HepG2 (cell line): ENCODE results near the gene TM9SF4. TPM values are rescaled to one million over a fixed set of nuclear protein-coding genes. Genes with fewer than 3 reads are reported as not detected.

Experiments
- ATAC-seq: fragments of 200-7000 bp; cut with Tn5 transposase; 3 replicates; pipeline ENCODE4 v1.9.1; 2020; ENCODE audit warnings: mild to moderate bottlenecking, moderate library complexity
- BruUV-seq: library from RNA; stranded (reverse); fragments of 400-500 nt; replicated peaks from 2 replicates; lab custom pipeline; 2021; lab: Mats Ljungman, UMichigan
- CTCF ChIA-PET: fragments of 300-600 bp; formaldehyde crosslinking; extraction: SDS; loops from one replicate; lab custom pipeline; 2021; ENCODE audit warnings: low total read pairs, inconsistent platforms, low intra/inter-chr PET ratio; lab: Yijun Ruan, JAX
- POLR2A ChIA-PET: fragments of 350-600 bp; sonication (Branson Sonifier 250); formaldehyde crosslinking; loops from one replicate; lab custom pipeline; 2020; ENCODE audit warnings: antibody characterized with exemption, inconsistent platforms; lab: Yijun Ruan, JAX
- DNase-seq: peaks from one replicate; pipeline ENCODE4 v3.0.0-alpha.2; 2015; ENCODE audit warnings: low spot score
- FAIRE-seq: peaks from 3 replicates; lab custom pipeline; 2011; peaks lifted over from hg19 to GRCh38; lab: Jason Lieb, UNC
- H2AFZ ChIP-seq: one replicate; pipeline ENCODE4 v1.6.1; 2011; ENCODE audit warnings: low read length, inconsistent platforms
- H3K27ac ChIP-seq: fragments of 300-600 bp; 3 replicates; pipeline ENCODE4 v1.8.0; 2011; ENCODE audit warnings: mixed run types, mild to moderate bottlenecking, mixed read lengths, low read length, inconsistent platforms; ENCODE audit not compliant: insufficient read depth; ENCODE audit errors: extremely low read length
- H3K27me3 ChIP-seq, 2 experiments: fragments of 200-600 bp in 1 of 2; 2 replicates in 1 of 2; 3 replicates in 1 of 2; pipeline versions ENCODE4 v1.6.0 to v1.8.0; 2011; ENCODE audit warnings: low read length in 2 of 2, mild to moderate bottlenecking in 2 of 2, moderate library complexity in 2 of 2, inconsistent platforms in 1 of 2; ENCODE audit not compliant: insufficient read depth in 2 of 2, control insufficient read depth in 1 of 2
- H3K36me3 ChIP-seq, 2 experiments: fragments of 200-600 bp in 1 of 2; replicated peaks in 1 of 2; 2 replicates in 1 of 2; 3 replicates in 1 of 2; pipeline versions ENCODE4 v1.5.1 to v1.8.0; 2011; ENCODE audit warnings: low read length in 2 of 2, inconsistent platforms in 1 of 2; ENCODE audit not compliant: insufficient read depth in 2 of 2, control insufficient read depth in 1 of 2
- H3K4me1 ChIP-seq: 2 replicates; pipeline ENCODE4 v1.5.1; 2012; ENCODE audit warnings: low read length, inconsistent platforms; ENCODE audit not compliant: insufficient read depth
- H3K4me2 ChIP-seq: 2 replicates; pipeline ENCODE4 v1.6.0; 2011; ENCODE audit warnings: low read depth, low read length, inconsistent platforms
- H3K4me3 ChIP-seq, 3 experiments: fragments of 200-600 bp in 1 of 3; sonication (generic), shearing (Covaris generic) in 1 of 3; replicated peaks in 1 of 3; 2 replicates each; pipeline ENCODE4 v1.5.1; 2011 to 2016; ENCODE audit warnings: low read length in 3 of 3, inconsistent platforms in 2 of 3, low read depth in 2 of 3, mild to moderate bottlenecking in 2 of 3, control low read depth in 1 of 3, mixed read lengths in 1 of 3; ENCODE audit not compliant: insufficient read depth in 1 of 3
- H3K79me2 ChIP-seq: one replicate; pipeline ENCODE4 v1.6.1; 2011; ENCODE audit warnings: low read length, inconsistent platforms; ENCODE audit not compliant: insufficient read depth
- H3K9ac ChIP-seq: 2 replicates; pipeline ENCODE4 v1.6.0; 2011; ENCODE audit warnings: mild to moderate bottlenecking, low read depth, low read length, inconsistent platforms; ENCODE audit not compliant: insufficient read depth
- H3K9me3 ChIP-seq: 2 replicates; pipeline ENCODE4 v1.5.1; 2012; ENCODE audit warnings: mild to moderate bottlenecking, low read length
- H4K20me1 ChIP-seq: 2 replicates; pipeline ENCODE4 v1.6.0; 2011; ENCODE audit warnings: inconsistent platforms, mild to moderate bottlenecking, low read length, moderate library complexity; ENCODE audit not compliant: insufficient read depth
- AKAP8 ChIP-seq: sonication (generic); formaldehyde crosslinking; IDR thresholded peaks from 2 replicates; pipeline ENCODE4 v1.5.1; 2020; ENCODE audit warnings: mild to moderate bottlenecking, missing genetic modification reagents
- ATF7 ChIP-seq, 2 experiments: fragments of 450-650 bp in 1 of 2; sonication (generic) in 1 of 2; formaldehyde crosslinking in 1 of 2; IDR thresholded peaks; 2 replicates each; pipeline versions ENCODE4 v1.4.0 to v1.6.1; 2016 to 2020; ENCODE audit warnings: antibody characterized with exemption in 1 of 2, mild to moderate bottlenecking in 1 of 2, missing genetic modification reagents in 1 of 2
- BHLHE40 ChIP-seq: IDR thresholded peaks from 2 replicates; pipeline ENCODE4 v1.6.1; 2011; ENCODE audit warnings: low read length, improper control_type of control experiment
- CEBPG ChIP-seq: IDR thresholded peaks from 2 replicates; pipeline ENCODE4 v1.6.1; 2016
- HNF4G ChIP-seq, 2 experiments: sonication (generic) in 1 of 2; formaldehyde crosslinking in 1 of 2; IDR thresholded peaks; 2 replicates each; pipeline versions ENCODE4 v1.4.0 to v1.6.1; 2011 to 2020; ENCODE audit warnings: borderline replicate concordance in 2 of 2, low read depth in 2 of 2, mild to moderate bottlenecking in 2 of 2, low read length in 1 of 2, missing genetic modification reagents in 1 of 2, moderate library complexity in 1 of 2
- PAF1 ChIP-seq: IDR thresholded peaks from 2 replicates; pipeline ENCODE4 v1.6.1; 2016; ENCODE audit warnings: missing genetic modification reagents, missing compliant biosample characterization
- RBM22 ChIP-seq: fragments of 200-400 bp; formaldehyde crosslinking; optimal IDR thresholded peaks from 2 replicates; pipeline ENCODE3; 2017; ENCODE audit warnings: mild to moderate bottlenecking, low read length, moderate library complexity
- SOX6 ChIP-seq, 2 experiments: fragments of 450-650 bp in 1 of 2; sonication (generic) in 1 of 2; formaldehyde crosslinking in 1 of 2; IDR thresholded peaks; 2 replicates each; pipeline versions ENCODE4 v1.4.0 to v1.6.1; 2017 to 2020; ENCODE audit warnings: antibody characterized with exemption in 1 of 2, mild to moderate bottlenecking in 1 of 2, missing genetic modification reagents in 1 of 2
- SUZ12 ChIP-seq: fragments of 150-350 bp; IDR thresholded peaks from 2 replicates; pipeline ENCODE4 v1.6.1; 2014; ENCODE audit warnings: low read depth, low read length
- ZBTB10 ChIP-seq: sonication (generic); formaldehyde crosslinking; IDR thresholded peaks from 2 replicates; pipeline ENCODE4 v1.4.0; 2020; ENCODE audit warnings: missing genetic modification reagents, borderline replicate concordance
- ZBTB7B ChIP-seq: sonication (generic); formaldehyde crosslinking; IDR thresholded peaks from 2 replicates; pipeline ENCODE4 v1.4.0; 2020; ENCODE audit warnings: missing genetic modification reagents
- ZNF136 ChIP-seq: sonication (generic); formaldehyde crosslinking; IDR thresholded peaks from 2 replicates; pipeline ENCODE4 v1.8.1; 2022; ENCODE audit warnings: low read depth, mild to moderate bottlenecking, moderate library complexity, missing genetic modification reagents
- ZNF501 ChIP-seq: sonication (generic); formaldehyde crosslinking; IDR thresholded peaks from 2 replicates; pipeline ENCODE4 v1.5.1; 2020; ENCODE audit warnings: mild to moderate bottlenecking, moderate library complexity, missing genetic modification reagents
- ZNF577 ChIP-seq: sonication (generic); formaldehyde crosslinking; IDR thresholded peaks from 2 replicates; pipeline ENCODE4 v1.4.0; 2020; ENCODE audit warnings: mild to moderate bottlenecking, low read depth, missing genetic modification reagents, borderline replicate concordance
- ZNF747 ChIP-seq: sonication (generic); formaldehyde crosslinking; IDR thresholded peaks from 2 replicates; pipeline ENCODE4 v1.8.1; 2023; ENCODE audit warnings: missing genetic modification reagents, mild to moderate bottlenecking, borderline replicate concordance
- ZSCAN31 ChIP-seq: sonication (generic); formaldehyde crosslinking; IDR thresholded peaks from 2 replicates; pipeline ENCODE4 v1.5.0; 2020; ENCODE audit warnings: low read depth, mild to moderate bottlenecking, missing genetic modification reagents
- WGBS: methylation state at CpG from one replicate; pipeline ENCODE4 v1.1.6; 2017; ENCODE audit warnings: low lambda C conversion rate; 5-methylcytosine and 5-hydroxymethylcytosine counted together
- in situ Hi-C: cut with HindIII; loops from 2 replicates; pipeline ENCODE4 v1.10.0; 2017; ENCODE audit warnings: low pct_unique_long_range_greater_than_20kb; ENCODE audit not compliant: extremely low pct_ligation_motif_present
- intact Hi-C: fragments of 100-400 bp; cut with micrococcal nuclease; formaldehyde crosslinking; loops from one replicate; pipeline ENCODE4 v1.10.0; 2022; ENCODE audit not compliant: unreplicated experiment
- polyA plus RNA-seq, 8 experiments: library from polyadenylated mRNA; depleted of rRNA in 3 of 8; stranded (reverse) in 7 of 8; unstranded in 1 of 8; fragments of >200 nt; fragmentation: Illumina TruSeq in 4 of 8; extraction: Trizol in 4 of 8; gene quantifications; 2 replicates each; pipeline versions ENCODE4 v1.2.1 to v1.2.3, GENCODE V29; 2011 to 2016; ENCODE audit warnings: low read depth in 4 of 8, missing spikeins in 1 of 8, mixed read lengths in 1 of 8; ENCODE audit not compliant: insufficient read depth in 1 of 8
- total RNA-seq, 5 experiments: library from RNA; depleted of rRNA; stranded (reverse); fragments of >200 nt; fragmentation: Illumina TruSeq; extraction: Trizol; gene quantifications; 2 replicates each; pipeline ENCODE4 v1.2.3, GENCODE V29; 2016; ENCODE audit warnings: low read depth in 1 of 5
- TF ChIP-seq, protein P1 (sequence below): sonication (generic); formaldehyde crosslinking; IDR thresholded peaks from 2 replicates; pipeline ENCODE4 v1.5.0; 2020; ENCODE audit warnings: mild to moderate bottlenecking, missing genetic modification reagents, moderate library complexity

The TM9SF4 gene
- total and polyA plus RNA-seq, 2 of the 13 experiments (the other 11 are each of a cell fraction or from before 2014, with no cell fraction given), result 53.5 to 171 TPM

DNA sequence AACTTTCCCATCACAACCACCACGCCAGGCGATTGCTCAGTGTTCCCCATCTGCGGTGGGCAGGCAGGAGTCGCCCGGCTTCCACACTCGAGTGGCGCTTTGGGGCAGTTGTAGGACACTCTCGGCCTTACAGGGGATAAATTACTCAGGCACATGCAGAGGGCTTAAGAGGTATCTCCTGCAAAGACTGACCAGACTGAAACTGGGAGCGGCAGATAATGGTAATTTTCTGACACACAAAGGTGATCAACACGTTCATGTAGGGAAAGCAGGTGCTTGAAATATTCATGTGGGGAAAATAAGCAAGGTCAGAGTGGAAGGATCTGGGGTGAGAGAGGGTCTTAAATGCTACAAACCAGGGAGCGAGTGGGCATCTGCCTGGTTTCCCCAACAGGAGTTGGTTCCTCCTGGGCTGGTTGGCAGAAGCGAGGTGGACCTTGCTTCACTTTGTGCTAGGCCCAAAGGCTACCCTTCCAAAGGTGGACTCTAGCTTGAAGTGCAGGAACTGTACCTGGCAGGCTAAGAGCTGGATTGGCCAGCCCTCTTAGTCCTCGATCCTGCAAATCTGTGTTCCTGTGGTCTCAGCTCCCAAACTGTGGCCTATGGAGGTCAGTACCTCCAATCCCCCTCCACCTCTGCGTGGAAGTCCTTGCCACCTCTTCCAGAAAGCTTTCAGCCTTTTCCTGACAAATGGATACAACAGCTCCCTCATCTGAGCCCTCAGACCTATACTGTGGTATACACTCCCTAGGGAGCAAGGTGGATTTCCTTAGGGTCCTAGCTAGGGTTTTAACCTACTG, 81.3 kb downstream of the TM9SF4 start:
- Histone ChIP-seq H3K9me3 (no peaks in the 10 kb centered on the region), H3K4me1 (peaks cover 22% of the 10 kb centered on the region), H3K27me3 (no peaks in the 10 kb centered on the region), H3K79me2 (no peaks in the 10 kb centered on the region), H3K36me3 (peaks cover 17 to 26% of the 10 kb centered on the region in 2 experiments), H4K20me1 (peaks cover 4% of the 10 kb centered on the region; the same call in 1 of the 2 replicates), H3K9ac (no peak overlapping the region), H3K27ac (no peak overlapping the region), H2AFZ (no peak overlapping the region), H3K4me2 (no peak overlapping the region), H3K4me3 (no peak overlapping the region)
- ATAC-seq, result peak; percentile 5
- intact Hi-C loops (no loop called here), in situ Hi-C loops (no loop called here)
- DNase-seq, result no peak
- ChIA-PET CTCF (no interaction called here), POLR2A (interaction anchor here (0.5 to 1.8 kb wide), 4 partner anchors 9 to 61 kb away, joined by 3 to 8 read pairs (median 3); no protein-coding TSS in a partner anchor)
- WGBS, result 95% methylated on average over 14 of the region's 14 CpGs
- no TSS peak for BruUV-seq
- no peak for FAIRE-seq
- TF ChIP-seq SOX6 (IDR thresholded peaks at IDR 0.05) (no peak), SOX6 (CRISPR knock-in tag; IDR thresholded peaks at IDR 0.05) (no peak), ZNF747 (CRISPR knock-in tag) (no peak), ZNF501 (peak; percentile 4; the same call in 1 of the 2 replicates), BHLHE40 (no peak), ZNF577 (no peak), AKAP8 (CRISPR knock-in tag) (0 out of 2 replicates have a peak, but pooled peaks have one; percentile 60), RBM22 (peak; percentile 83), ZNF136 (CRISPR knock-in tag) (no peak), ZBTB10 (no peak), ATF7 (IDR thresholded peaks at IDR 0.05) (no peak), ATF7 (CRISPR knock-in tag; IDR thresholded peaks at IDR 0.05) (0 out of 2 replicates have a peak, but pooled peaks have one; percentile 15), PAF1 (CRISPR knock-in tag) (peak; percentile 72; the same call in 1 of the 2 replicates), HNF4G (IDR thresholded peaks at IDR 0.05; ENCODE audit: borderline replicate concordance, low read depth, low read length) (0 out of 2 replicates have a peak, but pooled peaks have one; percentile 8), HNF4G (CRISPR knock-in tag; IDR thresholded peaks at IDR 0.05; ENCODE audit: borderline replicate concordance, low read depth) (no peak), ZBTB7B (0 out of 2 replicates have a peak, but pooled peaks have one; percentile 36), CEBPG (CRISPR knock-in tag) (no peak), SUZ12 (no peak), ZSCAN31 (CRISPR knock-in tag) (0 out of 2 replicates have a peak, but pooled peaks have one; percentile 38)
- TF ChIP-seq, protein P1, sequence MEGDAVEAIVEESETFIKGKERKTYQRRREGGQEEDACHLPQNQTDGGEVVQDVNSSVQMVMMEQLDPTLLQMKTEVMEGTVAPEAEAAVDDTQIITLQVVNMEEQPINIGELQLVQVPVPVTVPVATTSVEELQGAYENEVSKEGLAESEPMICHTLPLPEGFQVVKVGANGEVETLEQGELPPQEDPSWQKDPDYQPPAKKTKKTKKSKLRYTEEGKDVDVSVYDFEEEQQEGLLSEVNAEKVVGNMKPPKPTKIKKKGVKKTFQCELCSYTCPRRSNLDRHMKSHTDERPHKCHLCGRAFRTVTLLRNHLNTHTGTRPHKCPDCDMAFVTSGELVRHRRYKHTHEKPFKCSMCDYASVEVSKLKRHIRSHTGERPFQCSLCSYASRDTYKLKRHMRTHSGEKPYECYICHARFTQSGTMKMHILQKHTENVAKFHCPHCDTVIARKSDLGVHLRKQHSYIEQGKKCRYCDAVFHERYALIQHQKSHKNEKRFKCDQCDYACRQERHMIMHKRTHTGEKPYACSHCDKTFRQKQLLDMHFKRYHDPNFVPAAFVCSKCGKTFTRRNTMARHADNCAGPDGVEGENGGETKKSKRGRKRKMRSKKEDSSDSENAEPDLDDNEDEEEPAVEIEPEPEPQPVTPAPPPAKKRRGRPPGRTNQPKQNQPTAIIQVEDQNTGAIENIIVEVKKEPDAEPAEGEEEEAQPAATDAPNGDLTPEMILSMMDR (CRISPR knock-in tag), result no peak
